ENCODE measurements around the gene USP14. TPM values are rescaled to one million over a fixed set of nuclear protein-coding genes. Genes with fewer than 3 reads are reported as not detected.

The USP14 gene
- total and polyA plus RNA-seq, 2 donors (not counting 3 experiments of a cell fraction or from before 2014, with no cell fraction given): 13.2 to 98.4 TPM

DNA sequence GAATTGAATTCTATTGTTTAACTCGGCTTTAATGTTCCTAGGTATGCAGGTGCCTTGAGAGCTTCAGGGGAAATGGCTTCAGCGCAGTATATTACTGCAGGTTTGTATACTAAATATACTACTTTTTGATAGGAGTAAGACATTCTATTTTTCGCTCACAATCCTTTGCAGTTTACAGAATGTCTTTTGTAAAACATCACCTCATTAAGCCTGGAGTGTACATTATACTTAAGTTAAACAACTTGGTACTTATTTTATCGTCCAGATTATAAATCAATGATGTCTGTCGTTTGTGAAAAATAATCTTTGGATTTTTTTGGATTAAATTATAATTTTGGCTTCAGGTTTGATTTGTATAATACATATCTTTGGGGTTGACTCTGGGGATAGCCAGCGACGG is 34.4 kb downstream of the USP14 start:
- H3K4me3 ChIP-seq (replicated peaks in 1 of 3; ENCODE audit: insufficient read depth in 1 of 3, low read depth in 1 of 3, low read length in 3 of 3): no peak overlapping the region
- no peak overlapping the region for H3K27ac ChIP-seq (ENCODE audit: insufficient read depth, low read depth, low read length)
- no TSS peak for BruUV-seq (replicated peaks)
- H3K9me3 ChIP-seq (replicated peaks; ENCODE audit: control insufficient read depth, insufficient read depth, low read length): no peaks in the 10 kb centered on the region
- ChIA-PET CTCF (no interaction called here), POLR2A (no interaction called here)
- TF ChIP-seq POLR2A (IDR thresholded peaks at IDR 0.05; ENCODE audit: low read depth, low read length) (no peak), EZH2 (IDR thresholded peaks at IDR 0.05; ENCODE audit: borderline replicate concordance, low read depth, low read length, severe bottlenecking) (no peak), POLR2AphosphoS5 (IDR thresholded peaks at IDR 0.05; ENCODE audit: insufficient read depth, low read depth, low read length) (no peak), FOS (IDR thresholded peaks at IDR 0.05; ENCODE audit: borderline replicate concordance, insufficient read depth, low read length) (no peak), GATA2 (IDR thresholded peaks at IDR 0.05; ENCODE audit: insufficient read depth, insufficient read length, low read depth, low read length) (no peak)
- TF ChIP-seq, protein P1, sequence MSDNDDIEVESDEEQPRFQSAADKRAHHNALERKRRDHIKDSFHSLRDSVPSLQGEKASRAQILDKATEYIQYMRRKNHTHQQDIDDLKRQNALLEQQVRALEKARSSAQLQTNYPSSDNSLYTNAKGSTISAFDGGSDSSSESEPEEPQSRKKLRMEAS (IDR thresholded peaks at IDR 0.05; ENCODE audit: insufficient read depth, insufficient read length): no peak
- TF ChIP-seq, protein P2, sequence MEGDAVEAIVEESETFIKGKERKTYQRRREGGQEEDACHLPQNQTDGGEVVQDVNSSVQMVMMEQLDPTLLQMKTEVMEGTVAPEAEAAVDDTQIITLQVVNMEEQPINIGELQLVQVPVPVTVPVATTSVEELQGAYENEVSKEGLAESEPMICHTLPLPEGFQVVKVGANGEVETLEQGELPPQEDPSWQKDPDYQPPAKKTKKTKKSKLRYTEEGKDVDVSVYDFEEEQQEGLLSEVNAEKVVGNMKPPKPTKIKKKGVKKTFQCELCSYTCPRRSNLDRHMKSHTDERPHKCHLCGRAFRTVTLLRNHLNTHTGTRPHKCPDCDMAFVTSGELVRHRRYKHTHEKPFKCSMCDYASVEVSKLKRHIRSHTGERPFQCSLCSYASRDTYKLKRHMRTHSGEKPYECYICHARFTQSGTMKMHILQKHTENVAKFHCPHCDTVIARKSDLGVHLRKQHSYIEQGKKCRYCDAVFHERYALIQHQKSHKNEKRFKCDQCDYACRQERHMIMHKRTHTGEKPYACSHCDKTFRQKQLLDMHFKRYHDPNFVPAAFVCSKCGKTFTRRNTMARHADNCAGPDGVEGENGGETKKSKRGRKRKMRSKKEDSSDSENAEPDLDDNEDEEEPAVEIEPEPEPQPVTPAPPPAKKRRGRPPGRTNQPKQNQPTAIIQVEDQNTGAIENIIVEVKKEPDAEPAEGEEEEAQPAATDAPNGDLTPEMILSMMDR (IDR thresholded peaks at IDR 0.05; ENCODE audit: extremely low read depth in 1 of 2, insufficient read depth in 1 of 2, low read depth in 1 of 2, low read length in 2 of 2): no peak
- H3K9ac ChIP-seq (replicated peaks; ENCODE audit: extremely low read depth, insufficient read depth, low read length): no peak overlapping the region
- no peak for DNase-seq (ENCODE audit: low read depth, low spot score)
- peaks cover 5% of the 10 kb centered on the region for H4K20me1 ChIP-seq (replicated peaks; ENCODE audit: control insufficient read depth, extremely low read depth, insufficient read depth, low read length)
- no peak overlapping the region for H2AFZ ChIP-seq (ENCODE audit: low read depth, low read length)
- no peaks in the 10 kb centered on the region for H3K4me1 ChIP-seq (ENCODE audit: control insufficient read depth, extremely low read depth, insufficient read depth, low read length)
- peaks cover 49% of the 10 kb centered on the region for H3K79me2 ChIP-seq (ENCODE audit: control insufficient read depth, insufficient read depth, low read length)
- no peak for FAIRE-seq
- dilution Hi-C loops (cut with MboI; ENCODE audit: extremely low pct_ligation_motif_present, low sequenced_read_pairs): no loop called here
- intact Hi-C loops (cut with micrococcal nuclease): no loop called here
- no peaks in the 10 kb centered on the region for H3K27me3 ChIP-seq (ENCODE audit: control insufficient read depth in 2 of 2, insufficient read depth in 2 of 2, low read length in 2 of 2)
- peaks cover 4 to 6% of the 10 kb centered on the region in 2 experiments for H3K36me3 ChIP-seq (ENCODE audit: control insufficient read depth in 2 of 2, extremely low read depth in 1 of 2, insufficient read depth in 2 of 2, low read length in 2 of 2)
- H3K4me2 ChIP-seq (ENCODE audit: insufficient read depth, low read length): no peak overlapping the region
- no peaks in the 10 kb centered on the region for H3K9me1 ChIP-seq (replicated peaks; ENCODE audit: control insufficient read depth, extremely low read depth, insufficient read depth, low read length)
